Measurements from ENCODE around the gene MYO3B.
"Not testable (repeated sequence)": the region's sequence is repeated elsewhere in the genome, so short reads cannot be mapped to it uniquely, and the experiment has no call there.

Gene MYO3B

DNA sequence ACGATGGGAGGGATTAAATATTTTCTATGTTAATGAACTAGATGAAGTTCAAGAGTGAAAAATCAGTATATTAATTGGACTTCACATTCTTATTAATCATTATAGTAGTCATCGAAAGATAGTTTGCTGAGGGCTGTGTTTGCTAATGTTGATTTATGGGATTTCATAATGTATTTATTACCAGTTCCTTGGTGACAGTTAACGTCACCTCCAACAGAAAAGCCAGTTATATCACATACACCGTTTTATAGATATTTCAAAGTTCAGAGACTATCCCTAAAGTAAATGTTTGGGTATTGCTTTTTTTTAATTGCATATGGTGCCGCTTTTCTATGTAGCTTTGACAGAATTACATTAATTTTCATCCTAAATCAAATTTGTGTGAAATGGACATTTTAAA lies 487.8 kb downstream of the MYO3B start:
- Histone ChIP-seq H3K9me3 (ENCODE audit: insufficient read depth, low read length, severe bottlenecking) (no peaks in the 10 kb centered on the region), H3K36me3 (ENCODE audit: insufficient read depth, low read length) (no peaks in the 10 kb centered on the region), H3K27ac (ENCODE audit: low read length) (no peak overlapping the region), H3K27me3 (ENCODE audit: insufficient read depth, low read length, poor library complexity) (no peaks in the 10 kb centered on the region), H3K79me2 (ENCODE audit: insufficient read depth, low read length) (no peaks in the 10 kb centered on the region), H3K4me2 (ENCODE audit: insufficient read depth, low read length) (no peak overlapping the region), H3K4me3 (ENCODE audit: low read depth in 1 of 2, low read length in 2 of 2) (no peak overlapping the region), H4K20me1 (ENCODE audit: insufficient read depth, low read length) (no peaks in the 10 kb centered on the region), H3K9ac (ENCODE audit: low read depth, low read length) (no peak overlapping the region), H2AFZ (ENCODE audit: low read depth, low read length) (no peak overlapping the region), H3K4me1 (ENCODE audit: insufficient read depth, low read length) (no peaks in the 10 kb centered on the region)
- ATAC-seq (ENCODE audit: insufficient read depth, low read depth) (no peak), DNase-seq (no peak)
- TF ChIP-seq CTCF (IDR thresholded peaks at IDR 0.05; ENCODE audit: borderline replicate concordance, extremely low read depth, low read length, poor library complexity, severe bottlenecking), result no peak
- no peak for TF ChIP-seq EZH2 (IDR thresholded peaks at IDR 0.05; ENCODE audit: borderline replicate concordance, low read depth, low read length, severe bottlenecking)

- Histone ChIP-seq H3K4me2 (ENCODE audit: insufficient read depth, low read length) (no peak overlapping the region), H3K9ac (ENCODE audit: low read depth, low read length) (no peak overlapping the region), H3K36me3 (ENCODE audit: insufficient read depth, low read length) (no peaks in the 10 kb centered on the region), H3K79me2 (ENCODE audit: insufficient read depth, low read length) (no peaks in the 10 kb centered on the region), H3K4me1 (ENCODE audit: insufficient read depth, low read length) (no peaks in the 10 kb centered on the region), H3K9me3 (ENCODE audit: insufficient read depth, low read length, severe bottlenecking) (no peaks in the 10 kb centered on the region), H3K27me3 (ENCODE audit: insufficient read depth, low read length, poor library complexity) (no peaks in the 10 kb centered on the region), H3K4me3 (ENCODE audit: low read depth in 1 of 2, low read length in 2 of 2) (no peak overlapping the region), H2AFZ (ENCODE audit: low read depth, low read length) (no peak overlapping the region), H4K20me1 (ENCODE audit: insufficient read depth, low read length) (no peaks in the 10 kb centered on the region), H3K27ac (ENCODE audit: low read length) (no peak overlapping the region)
- no peak for TF ChIP-seq EZH2 (IDR thresholded peaks at IDR 0.05; ENCODE audit: borderline replicate concordance, low read depth, low read length, severe bottlenecking)
- TF ChIP-seq CTCF (IDR thresholded peaks at IDR 0.05; ENCODE audit: borderline replicate concordance, extremely low read depth, low read length, poor library complexity, severe bottlenecking), result no peak
- ATAC-seq (ENCODE audit: insufficient read depth, low read depth) (no peak), DNase-seq (no peak)
Observed at GRCh38 chr2:170669909-170670308, 492.0 kb downstream of the MYO3B start.

- Histone ChIP-seq H4K20me1 (ENCODE audit: insufficient read depth, low read length) (no peaks in the 10 kb centered on the region), H3K36me3 (ENCODE audit: insufficient read depth, low read length) (no peaks in the 10 kb centered on the region), H2AFZ (ENCODE audit: low read depth, low read length) (no peak overlapping the region), H3K4me1 (ENCODE audit: insufficient read depth, low read length) (no peaks in the 10 kb centered on the region), H3K79me2 (ENCODE audit: insufficient read depth, low read length) (no peaks in the 10 kb centered on the region), H3K9me3 (ENCODE audit: insufficient read depth, low read length, severe bottlenecking) (no peaks in the 10 kb centered on the region), H3K27me3 (ENCODE audit: insufficient read depth, low read length, poor library complexity) (no peaks in the 10 kb centered on the region), H3K27ac (ENCODE audit: low read length) (no peak overlapping the region), H3K4me2 (ENCODE audit: insufficient read depth, low read length) (no peak overlapping the region), H3K4me3 (ENCODE audit: low read depth in 1 of 2, low read length in 2 of 2) (no peak overlapping the region), H3K9ac (ENCODE audit: low read depth, low read length) (no peak overlapping the region)
- DNase-seq (no peak), ATAC-seq (ENCODE audit: insufficient read depth, low read depth) (no peak)
- TF ChIP-seq EZH2 (IDR thresholded peaks at IDR 0.05; ENCODE audit: borderline replicate concordance, low read depth, low read length, severe bottlenecking), result no peak
- TF ChIP-seq CTCF (IDR thresholded peaks at IDR 0.05; ENCODE audit: borderline replicate concordance, extremely low read depth, low read length, poor library complexity, severe bottlenecking), result no peak
Observed at GRCh38 chr2:170670651-170671050, 492.7 kb downstream of the MYO3B start.

DNA sequence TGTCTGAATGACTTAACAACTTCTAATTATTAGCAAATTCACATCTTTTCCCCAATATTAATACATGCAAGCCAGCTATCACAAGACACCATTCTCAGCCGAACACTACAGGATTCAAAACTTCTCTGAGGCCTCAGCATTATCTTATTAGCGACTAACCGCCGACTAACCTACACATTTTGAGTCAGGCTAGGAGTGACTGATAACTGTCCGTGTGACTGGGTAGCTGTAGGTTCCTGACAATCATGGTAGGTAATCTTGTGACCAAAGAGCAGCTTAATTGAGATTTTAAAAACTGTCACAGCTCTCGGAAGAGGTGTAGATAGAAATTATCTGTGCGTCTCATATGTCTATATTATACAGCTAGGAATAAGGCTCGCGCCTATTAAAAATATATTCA lies 493.1 kb downstream of the MYO3B start:
- H3K36me3 ChIP-seq (ENCODE audit: insufficient read depth, low read length), result no peaks in the 10 kb centered on the region
- H3K27ac ChIP-seq (ENCODE audit: low read length), result no peak overlapping the region
- H2AFZ ChIP-seq (ENCODE audit: low read depth, low read length), result no peak overlapping the region
- no peaks in the 10 kb centered on the region for H4K20me1 ChIP-seq (ENCODE audit: insufficient read depth, low read length)
- no peaks in the 10 kb centered on the region for H3K9me3 ChIP-seq (ENCODE audit: insufficient read depth, low read length, severe bottlenecking)
- no peak overlapping the region for H3K9ac ChIP-seq (ENCODE audit: low read depth, low read length)
- no peaks in the 10 kb centered on the region for H3K27me3 ChIP-seq (ENCODE audit: insufficient read depth, low read length, poor library complexity)
- no peak overlapping the region for H3K4me2 ChIP-seq (ENCODE audit: insufficient read depth, low read length)
- DNase-seq, result no peak
- H3K4me3 ChIP-seq (ENCODE audit: low read depth in 1 of 2, low read length in 2 of 2), result no peak overlapping the region
- TF ChIP-seq CTCF (IDR thresholded peaks at IDR 0.05; ENCODE audit: borderline replicate concordance, extremely low read depth, low read length, poor library complexity, severe bottlenecking) (no peak), EZH2 (IDR thresholded peaks at IDR 0.05; ENCODE audit: borderline replicate concordance, low read depth, low read length, severe bottlenecking) (no peak)
- no peaks in the 10 kb centered on the region for H3K79me2 ChIP-seq (ENCODE audit: insufficient read depth, low read length)
- no peaks in the 10 kb centered on the region for H3K4me1 ChIP-seq (ENCODE audit: insufficient read depth, low read length)
- ATAC-seq (ENCODE audit: insufficient read depth, low read depth), result no peak

- H4K20me1 ChIP-seq (ENCODE audit: insufficient read depth, low read length); H3K9ac ChIP-seq (ENCODE audit: low read depth, low read length); H3K4me1 ChIP-seq (ENCODE audit: insufficient read depth, low read length); H3K79me2 ChIP-seq (ENCODE audit: insufficient read depth, low read length); H3K36me3 ChIP-seq (ENCODE audit: insufficient read depth, low read length); H2AFZ ChIP-seq (ENCODE audit: low read depth, low read length); H3K27ac ChIP-seq (ENCODE audit: low read length); DNase-seq; H3K4me2 ChIP-seq (ENCODE audit: insufficient read depth, low read length); H3K4me3 ChIP-seq (ENCODE audit: low read depth in 1 of 2, low read length in 2 of 2); H3K9me3 ChIP-seq (ENCODE audit: insufficient read depth, low read length, severe bottlenecking); ATAC-seq (ENCODE audit: insufficient read depth, low read depth); H3K27me3 ChIP-seq (ENCODE audit: insufficient read depth, low read length, poor library complexity): not testable (repeated sequence)
Observed at GRCh38 chr2:170674282-170674681, 496.3 kb downstream of the MYO3B start.

All from DND-41 (cell line).